Astrocyte of the cerebellum (primary cell): ENCODE measurements around the gene ELP4.
A peak's percentile ranks its signal among the peaks of the same experiment; 100 is the strongest.

Source experiments
- DNase-seq: peaks from one replicate; pipeline ENCODE4 v3.0.0-alpha.2; 2011; ENCODE audit warnings: low read depth
- H3K4me3 ChIP-seq: 2 replicates; pipeline ENCODE4 v1.5.1; 2011; ENCODE audit warnings: mild to moderate bottlenecking, low read depth, low read length, moderate library complexity
- in situ Hi-C: cut with HindIII; loops from 2 replicates; pipeline ENCODE4 v1.10.0; 2017; ENCODE audit warnings: low sequenced_read_pairs
- TF ChIP-seq, protein P1 (sequence below): IDR thresholded peaks from 2 replicates; pipeline ENCODE4 v1.5.1; 2012; ENCODE audit warnings: low read length, low read depth, moderate library complexity, mild to moderate bottlenecking; ENCODE audit errors: missing control alignments

Gene ELP4

DNA sequence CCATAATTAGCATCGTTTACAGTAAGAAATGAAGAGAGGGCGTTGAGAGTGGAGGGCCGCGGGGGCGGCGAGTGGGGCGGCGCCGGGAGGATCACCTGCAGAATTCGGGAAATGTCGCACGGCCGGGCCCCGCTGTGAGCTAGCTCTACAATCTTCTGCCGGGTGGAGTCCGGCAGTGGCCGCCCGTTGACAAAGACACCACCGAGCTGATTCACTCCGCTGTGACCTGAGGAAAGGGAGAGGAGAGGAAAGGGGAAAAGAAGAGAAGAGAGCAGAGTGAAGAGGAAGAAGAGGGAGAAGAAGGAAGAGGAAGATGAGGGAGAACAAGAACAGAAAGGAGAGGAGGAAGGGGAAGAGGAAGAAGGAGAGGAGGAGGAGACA lies 293.0 kb downstream of the ELP4 start:
- DNase-seq, result no peak
- in situ Hi-C loops, result no loop called here
- H3K4me3 ChIP-seq, result peak overlapping the region; percentile 89
- TF ChIP-seq, protein P1, sequence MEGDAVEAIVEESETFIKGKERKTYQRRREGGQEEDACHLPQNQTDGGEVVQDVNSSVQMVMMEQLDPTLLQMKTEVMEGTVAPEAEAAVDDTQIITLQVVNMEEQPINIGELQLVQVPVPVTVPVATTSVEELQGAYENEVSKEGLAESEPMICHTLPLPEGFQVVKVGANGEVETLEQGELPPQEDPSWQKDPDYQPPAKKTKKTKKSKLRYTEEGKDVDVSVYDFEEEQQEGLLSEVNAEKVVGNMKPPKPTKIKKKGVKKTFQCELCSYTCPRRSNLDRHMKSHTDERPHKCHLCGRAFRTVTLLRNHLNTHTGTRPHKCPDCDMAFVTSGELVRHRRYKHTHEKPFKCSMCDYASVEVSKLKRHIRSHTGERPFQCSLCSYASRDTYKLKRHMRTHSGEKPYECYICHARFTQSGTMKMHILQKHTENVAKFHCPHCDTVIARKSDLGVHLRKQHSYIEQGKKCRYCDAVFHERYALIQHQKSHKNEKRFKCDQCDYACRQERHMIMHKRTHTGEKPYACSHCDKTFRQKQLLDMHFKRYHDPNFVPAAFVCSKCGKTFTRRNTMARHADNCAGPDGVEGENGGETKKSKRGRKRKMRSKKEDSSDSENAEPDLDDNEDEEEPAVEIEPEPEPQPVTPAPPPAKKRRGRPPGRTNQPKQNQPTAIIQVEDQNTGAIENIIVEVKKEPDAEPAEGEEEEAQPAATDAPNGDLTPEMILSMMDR, result no peak

- DNase-seq, result no peak
- TF ChIP-seq, protein P1, result no peak
- peak overlapping the region; percentile 89 for H3K4me3 ChIP-seq
- in situ Hi-C loops, result no loop called here
Observed at GRCh38 chr11:31802990-31803812, 293.6 kb downstream of the ELP4 start.

DNA sequence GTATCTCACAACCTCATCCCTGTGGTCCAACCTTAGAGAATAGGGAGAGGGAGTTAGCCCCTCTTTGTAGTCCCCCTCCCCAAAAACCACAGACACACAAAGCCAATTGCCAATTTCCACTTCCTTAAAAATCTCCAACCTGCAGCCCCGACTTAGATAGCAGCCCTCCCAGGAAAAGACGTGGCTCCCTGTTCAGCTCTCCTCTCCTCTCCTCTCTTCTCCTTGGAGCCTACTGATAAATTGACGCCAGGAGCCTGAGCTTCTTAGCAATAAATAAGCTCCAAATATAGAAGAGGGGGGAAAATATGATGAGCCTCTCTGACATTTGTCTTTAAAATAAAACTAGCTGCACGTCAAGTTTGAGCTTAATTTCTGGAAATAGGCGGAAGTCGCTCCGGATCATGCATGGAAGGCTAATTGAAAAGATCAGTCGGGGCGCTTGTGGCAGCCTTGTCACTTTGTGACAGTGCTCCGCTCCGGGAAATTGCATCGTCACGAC lies 294.3 kb downstream of the ELP4 start:
- DNase-seq, result no peak
- TF ChIP-seq, protein P1, result no peak
- H3K4me3 ChIP-seq, result peak overlapping the region; percentile 89
- in situ Hi-C loops, result no loop called here

- no peak for DNase-seq
- peak overlapping the region; percentile 89 for H3K4me3 ChIP-seq
- in situ Hi-C loops, result no loop called here
- TF ChIP-seq, protein P1, result no peak
Observed at GRCh38 chr11:31804312-31805036, 294.9 kb downstream of the ELP4 start.

- no peak for DNase-seq
- in situ Hi-C loops, result no loop called here
- TF ChIP-seq, protein P1, result no peak
- peak overlapping the region; percentile 89 for H3K4me3 ChIP-seq
Observed at GRCh38 chr11:31805037-31805628, 295.6 kb downstream of the ELP4 start.

- in situ Hi-C loops, result no loop called here
- peak; percentile 66 for DNase-seq
- TF ChIP-seq, protein P1, result no peak
- H3K4me3 ChIP-seq, result peak overlapping the region; percentile 89
Observed at GRCh38 chr11:31805629-31806185, 296.1 kb downstream of the ELP4 start.
